Measurements from ENCODE around the gene EIF4EBP3. TPM values are rescaled to one million over a fixed set of nuclear protein-coding genes. Genes with fewer than 3 reads are reported as not detected.

The EIF4EBP3 gene
- total RNA-seq, 1 donor from 2014 or later, result 13.2 TPM

- H3K4me3 Mint-ChIP-seq (ENCODE audit: unreplicated experiment), result no peak overlapping the region
- no peak for TF ChIP-seq CTCF (IDR thresholded peaks at IDR 0.05)
- no peak overlapping the region for H3K27ac Mint-ChIP-seq (ENCODE audit: unreplicated experiment)
- DNase-seq (ENCODE audit: extremely low spot score, unreplicated experiment), result no peak
- peaks cover 21% of the 10 kb centered on the region for H3K27me3 Mint-ChIP-seq (ENCODE audit: unreplicated experiment)
- no peaks in the 10 kb centered on the region for H3K9me3 Mint-ChIP-seq (ENCODE audit: unreplicated experiment)
- H3K36me3 Mint-ChIP-seq (ENCODE audit: unreplicated experiment), result no peaks in the 10 kb centered on the region
- peaks cover 2% of the 10 kb centered on the region for H3K4me1 Mint-ChIP-seq (ENCODE audit: unreplicated experiment)
Measured at GRCh38 chr5:140594169-140594568, 46.7 kb downstream of the EIF4EBP3 start.

- Mint-ChIP-seq H3K4me1 (ENCODE audit: unreplicated experiment) (no peaks in the 10 kb centered on the region), H3K36me3 (ENCODE audit: unreplicated experiment) (no peaks in the 10 kb centered on the region), H3K27me3 (ENCODE audit: unreplicated experiment) (peaks cover 22% of the 10 kb centered on the region), H3K9me3 (ENCODE audit: unreplicated experiment) (no peaks in the 10 kb centered on the region), H3K4me3 (ENCODE audit: unreplicated experiment) (no peak overlapping the region), H3K27ac (ENCODE audit: unreplicated experiment) (no peak overlapping the region)
- DNase-seq (ENCODE audit: extremely low spot score, unreplicated experiment), result no peak
- TF ChIP-seq CTCF (IDR thresholded peaks at IDR 0.05), result no peak
Measured at GRCh38 chr5:140595538-140596300, 48.3 kb downstream of the EIF4EBP3 start.

- DNase-seq (ENCODE audit: extremely low spot score, unreplicated experiment), result no peak
- no peak overlapping the region for H3K27ac Mint-ChIP-seq (ENCODE audit: unreplicated experiment)
- peaks cover 25% of the 10 kb centered on the region for H3K27me3 Mint-ChIP-seq (ENCODE audit: unreplicated experiment)
- no peak for TF ChIP-seq CTCF (IDR thresholded peaks at IDR 0.05)
- H3K4me3 Mint-ChIP-seq (ENCODE audit: unreplicated experiment), result no peak overlapping the region
- no peaks in the 10 kb centered on the region for H3K36me3 Mint-ChIP-seq (ENCODE audit: unreplicated experiment)
- H3K9me3 Mint-ChIP-seq (ENCODE audit: unreplicated experiment), result no peaks in the 10 kb centered on the region
- no peaks in the 10 kb centered on the region for H3K4me1 Mint-ChIP-seq (ENCODE audit: unreplicated experiment)
Measured at GRCh38 chr5:140596321-140596741, 48.9 kb downstream of the EIF4EBP3 start.

- H3K36me3 Mint-ChIP-seq (ENCODE audit: unreplicated experiment), result no peaks in the 10 kb centered on the region
- no peaks in the 10 kb centered on the region for H3K9me3 Mint-ChIP-seq (ENCODE audit: unreplicated experiment)
- H3K4me3 Mint-ChIP-seq (ENCODE audit: unreplicated experiment), result no peak overlapping the region
- peaks cover 28% of the 10 kb centered on the region for H3K27me3 Mint-ChIP-seq (ENCODE audit: unreplicated experiment)
- DNase-seq (ENCODE audit: extremely low spot score, unreplicated experiment), result no peak
- no peaks in the 10 kb centered on the region for H3K4me1 Mint-ChIP-seq (ENCODE audit: unreplicated experiment)
- no peak for TF ChIP-seq CTCF (IDR thresholded peaks at IDR 0.05)
- no peak overlapping the region for H3K27ac Mint-ChIP-seq (ENCODE audit: unreplicated experiment)
Measured at GRCh38 chr5:140598836-140599235, 51.4 kb downstream of the EIF4EBP3 start.

Small RNA genes within 50 kb of the gene (microRNA-seq; reads per million reads assigned to microRNA genes)
- not detected for gene MIR6831 (ENCODE audit: unreplicated experiment)

Other genes starting within 250 kb of the EIF4EBP3 start
- 47.8 and 49.6 TPM in 2 replicates for gene PFDN1, start 244.6 kb upstream of the EIF4EBP3 start, total RNA-seq
- gene HBEGF, start 201.1 kb upstream of the EIF4EBP3 start, total RNA-seq, result 2.7 and 3.6 TPM in 2 replicates
- not detected in 2 replicates for gene SLC4A9, start 187.5 kb upstream of the EIF4EBP3 start, total RNA-seq
- 80.8 and 82.3 TPM in 2 replicates for gene ANKHD1, start 145.8 kb upstream of the EIF4EBP3 start, total RNA-seq
- gene SRA1, start 9.8 kb downstream of the EIF4EBP3 start, total RNA-seq, result 41.9 and 43.7 TPM in 2 replicates
- 62.3 and 70.7 TPM in 2 replicates for gene APBB3, start 16.9 kb downstream of the EIF4EBP3 start, total RNA-seq
- gene SLC35A4, start 17.2 kb downstream of the EIF4EBP3 start, total RNA-seq, result 79.6 and 80.9 TPM in 2 replicates
- gene CD14, start 85.5 kb downstream of the EIF4EBP3 start, total RNA-seq, result not detected in 2 replicates
- gene TMCO6, start 91.8 kb downstream of the EIF4EBP3 start, total RNA-seq, result 10.4 and 10.5 TPM in 2 replicates
- gene NDUFA2, start 100.0 kb downstream of the EIF4EBP3 start, total RNA-seq, result 44.5 and 50.2 TPM in 2 replicates
- 86.5 and 89.9 TPM in 2 replicates for gene IK, start 100.2 kb downstream of the EIF4EBP3 start, total RNA-seq
- 28.3 and 28.9 TPM in 2 replicates for gene WDR55, start 117.2 kb downstream of the EIF4EBP3 start, total RNA-seq
- gene DND1, start 125.9 kb downstream of the EIF4EBP3 start, total RNA-seq, result 1.6 and 1.9 TPM in 2 replicates
- gene HARS1, start 143.7 kb downstream of the EIF4EBP3 start, total RNA-seq, result 65.3 and 69.0 TPM in 2 replicates
- 27.2 and 28.8 TPM in 2 replicates for gene HARS2, start 143.8 kb downstream of the EIF4EBP3 start, total RNA-seq
- 47.5 and 50.9 TPM in 2 replicates for gene ZMAT2, start 152.8 kb downstream of the EIF4EBP3 start, total RNA-seq
- gene PCDHA1, start 238.5 kb downstream of the EIF4EBP3 start, total RNA-seq, result not detected in 2 replicates
- 0.99 and 1.6 TPM in 2 replicates for gene PCDHA2, start 247.2 kb downstream of the EIF4EBP3 start, total RNA-seq

Measured in osteocyte (in vitro differentiated cells).